Left lung (tissue), 10 donors: ENCODE measurements around the gene DSTN. TPM values are rescaled to one million over a fixed set of nuclear protein-coding genes. Genes with fewer than 3 reads are reported as not detected.

ENCODE experiments used
- ATAC-seq: fragments of 200-7000 bp; cut with Tn5 transposase; one replicate; pipeline ENCODE4 v1.9.1; 2020; ENCODE audit warnings: moderate library complexity
- DNase-seq, 4 donors: peaks; one replicate each; pipeline ENCODE4 v3.0.0-alpha.2; 2013 to 2020
- H3K27ac ChIP-seq, 2 donors: fragments of 200-600 bp; sonication (generic) in 1 of 2; one replicate each; pipeline versions ENCODE4 v1.5.0 to v1.8.0; 2020 to 2021
- H3K27me3 ChIP-seq, 2 donors: fragments of 200-600 bp; sonication (generic) in 1 of 2; one replicate each; pipeline versions ENCODE4 v1.5.0 to v1.8.0; 2020 to 2021
- H3K36me3 ChIP-seq, 2 donors: fragments of 200-600 bp; sonication (generic) in 1 of 2; one replicate each; pipeline versions ENCODE4 v1.5.0 to v1.8.0; 2020 to 2021
- H3K4me1 ChIP-seq, 2 donors: fragments of 200-600 bp; one replicate each; pipeline ENCODE4 v1.8.0; 2021
- H3K4me3 ChIP-seq, 2 donors: fragments of 200-600 bp; sonication (generic) in 1 of 2; one replicate each; pipeline versions ENCODE4 v1.5.0 to v1.8.0; 2020 to 2021; ENCODE audit warnings: mild to moderate bottlenecking in 1 of 2
- H3K9me3 ChIP-seq, 2 donors: fragments of 200-600 bp; sonication (generic) in 1 of 2; one replicate each; pipeline versions ENCODE4 v1.5.0 to v1.8.0; 2020 to 2021
- CTCF ChIP-seq, 2 donors: fragments of 200-600 bp; sonication (generic) in 1 of 2; IDR thresholded peaks; one replicate each; pipeline versions ENCODE4 v1.5.0 to v1.8.0; 2021; ENCODE audit warnings: antibody characterized with exemption in 2 of 2
- intact Hi-C, 2 donors: fragments of 100-400 bp; cut with DNase I; formaldehyde crosslinking; loops; one replicate each; pipeline versions ENCODE4 v1.11.2 to v1.14.2; 2022
- polyA plus RNA-seq, 6 donors: library from polyadenylated mRNA; unstranded; fragments of 120-200 nt; gene quantifications; one replicate each; pipeline ENCODE4 v1.2.1, GENCODE V29; 2013; ENCODE audit not compliant: insufficient read length in 6 of 6
- total RNA-seq, 2 donors: library from RNA; stranded (reverse); fragmentation: NEBNext Ultra II Directional; extraction: Animal tissue kit (Norgen Biotek cat#: 25700); gene quantifications; one replicate each; pipeline ENCODE4 v1.2.1, GENCODE V29; 2021
- donor health status: DM: no; HTN: yes; CAD: no.
- donor health status: DM: no; HTN: no; CAD: no.

Gene DSTN
- total and polyA plus RNA-seq, 8 donors, result 340 to 551 (median 366) TPM

GRCh38 chr20:17608701-17609497 is 39.0 kb downstream of the DSTN start:
- H3K27ac ChIP-seq, result peak overlapping the region in 1 of 2 donors; percentile 5
- H3K36me3 ChIP-seq, result peaks cover 0 to 80% of the 10 kb centered on the region in 2 donors
- H3K27me3 ChIP-seq, result no peaks in the 10 kb centered on the region
- DNase-seq (no peak), ATAC-seq (no peak)
- TF ChIP-seq CTCF (IDR thresholded peaks at IDR 0.05), result no peak
- intact Hi-C loops, result no loop called here
- no peaks in the 10 kb centered on the region for H3K9me3 ChIP-seq
- no peak overlapping the region for H3K4me3 ChIP-seq
- H3K4me1 ChIP-seq, result peaks cover 16 to 43% of the 10 kb centered on the region in 2 donors

- Histone ChIP-seq H3K36me3 (peaks cover 0 to 82% of the 10 kb centered on the region in 2 donors), H3K27me3 (no peaks in the 10 kb centered on the region), H3K9me3 (no peaks in the 10 kb centered on the region), H3K4me1 (peaks cover 11 to 36% of the 10 kb centered on the region in 2 donors), H3K27ac (peak overlapping the region in 1 of 2 donors; percentile 5), H3K4me3 (no peak overlapping the region)
- DNase-seq (no peak), ATAC-seq (no peak)
- intact Hi-C loops, result loop anchor here in 1 of 2 donors (10.0 kb wide), 1 partner anchor 75 kb away; the partner anchor contains the start of gene BFSP1
- TF ChIP-seq CTCF (IDR thresholded peaks at IDR 0.05), result no peak
Measured at GRCh38 chr20:17609811-17610377, 40.0 kb downstream of the DSTN start.

GRCh38 chr20:17610566-17611289 is 40.9 kb downstream of the DSTN start:
- intact Hi-C loops, result loop anchor here in 1 of 2 donors (10.0 kb wide), 1 partner anchor 76 kb away; the partner anchor contains the start of gene BFSP1
- H3K36me3 ChIP-seq, result peaks cover 0 to 84% of the 10 kb centered on the region in 2 donors
- peaks cover 6 to 37% of the 10 kb centered on the region in 2 donors for H3K4me1 ChIP-seq
- no peak for TF ChIP-seq CTCF (IDR thresholded peaks at IDR 0.05)
- peak overlapping the region; percentile 24 to 58 for H3K27ac ChIP-seq
- H3K4me3 ChIP-seq, result no peak overlapping the region
- H3K27me3 ChIP-seq, result no peaks in the 10 kb centered on the region
- H3K9me3 ChIP-seq, result no peaks in the 10 kb centered on the region
- DNase-seq, result peak in 1 of 4 donors; percentile 78
- ATAC-seq, result peak; percentile 1

- ATAC-seq (peak; percentile 54), DNase-seq (no peak)
- Histone ChIP-seq H3K4me3 (no peak overlapping the region), H3K27me3 (no peaks in the 10 kb centered on the region), H3K27ac (peak overlapping the region; percentile 24 to 58), H3K36me3 (peaks cover 0 to 84% of the 10 kb centered on the region in 2 donors), H3K4me1 (peaks cover 3 to 36% of the 10 kb centered on the region in 2 donors), H3K9me3 (no peaks in the 10 kb centered on the region)
- TF ChIP-seq CTCF (IDR thresholded peaks at IDR 0.05), result peak; percentile 11 to 41
- intact Hi-C loops, result loop anchor here in 1 of 2 donors (10.0 kb wide), 1 partner anchor 76 kb away; the partner anchor contains the start of gene BFSP1
Measured at GRCh38 chr20:17611290-17611539, 41.3 kb downstream of the DSTN start.
